IPS DF 19.7 (cell line): ENCODE data around the gene CRIP2.

Source experiments
- DNase-seq: peaks from one replicate; pipeline ENCODE4 v3.0.0-alpha.2; 2013; ENCODE audit warnings: low read depth, low spot score

Gene CRIP2

GRCh38 chr14:105487986-105488777 is 13.6 kb downstream of the CRIP2 start:
- DNase-seq, result no peak

DNA sequence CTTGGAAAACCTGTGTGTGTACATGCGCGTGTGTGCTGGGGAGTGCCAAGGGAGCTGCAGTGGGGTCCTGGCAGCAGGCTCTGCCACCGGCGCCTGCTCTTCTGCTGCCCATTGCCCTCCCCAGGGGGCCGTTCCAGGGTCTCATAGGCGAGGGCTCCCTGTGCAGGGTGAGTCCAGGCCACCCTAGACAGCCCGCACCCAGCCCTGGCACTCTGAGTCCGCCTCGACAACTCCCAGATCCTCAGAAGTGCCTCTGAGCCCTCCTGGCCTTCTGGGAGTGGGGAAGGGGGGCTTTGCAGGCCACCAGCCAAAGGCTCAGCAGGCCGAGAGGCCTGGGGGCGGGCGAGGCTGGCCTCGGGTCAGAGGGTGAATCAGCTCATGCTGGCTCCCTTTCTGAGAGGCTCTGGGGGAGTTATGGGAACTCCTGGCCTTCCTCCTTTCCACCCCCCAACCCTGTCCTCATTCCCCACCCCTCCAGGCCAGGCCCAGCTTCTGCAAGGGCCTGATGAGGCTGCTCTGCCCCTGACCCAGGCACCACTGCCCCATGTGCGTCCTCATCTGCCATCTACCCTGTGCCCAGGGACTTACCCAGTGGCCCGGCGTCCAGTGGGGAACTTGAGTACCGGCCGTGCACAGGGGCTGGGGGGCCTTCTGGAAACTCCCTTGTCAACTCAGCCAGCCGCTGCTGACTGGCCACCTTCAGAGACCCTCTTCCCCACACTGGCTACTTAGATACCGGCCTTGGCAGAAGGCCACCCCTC is 14.3 kb downstream of the CRIP2 start:
- no peak for DNase-seq

DNA sequence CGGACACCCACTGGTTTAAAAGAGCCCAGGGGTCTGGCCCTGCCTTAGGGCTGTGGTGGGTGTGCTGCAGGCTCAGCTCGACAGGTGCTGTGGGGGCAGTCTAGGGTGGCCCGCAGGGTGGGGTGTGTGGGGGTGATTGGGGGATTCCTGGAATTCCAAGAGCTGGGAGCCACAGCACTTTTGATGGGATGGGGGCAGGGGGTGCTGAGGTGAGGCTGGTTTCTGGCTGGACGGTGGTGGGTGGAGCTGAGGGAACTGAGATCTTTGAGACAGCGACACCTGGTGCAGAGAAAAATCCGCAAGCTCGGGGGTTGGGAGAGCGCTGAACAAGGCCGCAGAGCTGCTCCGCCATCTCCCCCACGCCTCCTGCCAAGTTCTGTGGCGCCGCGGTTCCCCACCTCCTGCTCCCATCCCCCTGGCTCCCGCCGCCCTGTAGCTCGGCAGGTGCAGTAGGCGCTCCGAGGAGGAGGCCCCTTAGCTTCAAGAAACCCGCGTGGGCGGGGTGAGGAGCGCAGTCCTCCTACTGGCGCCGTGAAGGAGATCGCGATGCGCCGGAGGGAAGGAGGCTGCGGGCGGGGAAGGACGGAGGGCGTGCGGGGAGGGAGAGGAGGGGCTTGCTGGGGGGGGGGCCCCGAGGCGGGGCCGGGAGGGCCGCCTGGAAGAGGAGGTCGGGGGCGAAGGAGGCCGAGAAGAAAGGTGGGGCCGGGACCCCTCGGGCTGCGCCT is 15.1 kb downstream of the CRIP2 start:
- no peak for DNase-seq

DNA sequence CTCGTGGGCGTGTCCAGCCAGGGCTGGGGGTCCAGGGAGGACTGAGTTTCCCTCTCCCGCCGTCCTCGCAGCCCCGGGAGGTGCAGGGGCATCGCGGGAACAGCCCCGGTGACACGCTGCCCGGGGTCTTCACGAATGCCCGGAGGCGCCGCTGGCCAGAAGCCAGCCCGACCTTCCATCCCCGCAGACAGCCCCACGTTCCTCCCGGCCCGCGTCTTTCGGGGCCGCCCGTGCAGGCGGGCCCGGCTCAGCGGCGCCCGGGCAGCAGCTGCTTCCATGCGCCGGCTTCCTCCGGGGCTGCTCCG is 15.6 kb downstream of the CRIP2 start:
- no peak for DNase-seq

GRCh38 chr14:105490572-105491365 is 16.1 kb downstream of the CRIP2 start, which contains the start of gene TEDC1:
Gene TEDC1, plus strand, starts transcription at chr14:105491246. Its CDS starts 130 bp downstream, at chr14:105491376.
- DNase-seq, result peak; percentile 94

DNA sequence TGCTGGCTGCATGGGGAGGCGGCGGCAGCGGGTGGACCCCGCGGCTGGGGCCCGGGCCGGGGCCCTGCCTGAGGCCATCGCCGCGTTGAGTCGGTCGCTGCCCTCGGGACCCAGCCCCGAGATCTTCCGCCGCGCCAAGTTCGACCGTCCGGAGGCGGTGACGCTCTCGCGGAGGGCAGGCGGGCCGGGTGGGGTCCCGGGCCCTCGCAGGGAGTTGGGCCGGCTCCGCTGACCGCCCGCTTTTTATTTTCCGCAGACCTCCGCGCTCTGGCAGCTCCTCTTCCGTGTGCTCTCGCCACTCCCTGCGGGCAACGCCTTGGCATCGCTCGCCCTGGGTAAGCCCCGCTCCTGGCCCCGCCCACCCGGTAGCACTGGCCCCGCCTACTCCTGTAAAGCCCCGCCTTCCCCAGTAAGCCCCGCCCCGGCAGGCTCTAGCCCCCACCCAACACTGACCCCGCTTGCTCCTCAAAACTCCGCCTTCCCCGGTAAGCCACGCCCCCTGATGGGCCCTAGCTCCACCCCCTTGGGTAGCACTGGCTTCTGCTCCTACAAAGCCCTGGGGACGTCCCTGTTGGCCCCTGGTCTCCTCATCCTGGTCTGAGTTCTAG is 16.8 kb downstream of the CRIP2 start:
- DNase-seq, result no peak

DNA sequence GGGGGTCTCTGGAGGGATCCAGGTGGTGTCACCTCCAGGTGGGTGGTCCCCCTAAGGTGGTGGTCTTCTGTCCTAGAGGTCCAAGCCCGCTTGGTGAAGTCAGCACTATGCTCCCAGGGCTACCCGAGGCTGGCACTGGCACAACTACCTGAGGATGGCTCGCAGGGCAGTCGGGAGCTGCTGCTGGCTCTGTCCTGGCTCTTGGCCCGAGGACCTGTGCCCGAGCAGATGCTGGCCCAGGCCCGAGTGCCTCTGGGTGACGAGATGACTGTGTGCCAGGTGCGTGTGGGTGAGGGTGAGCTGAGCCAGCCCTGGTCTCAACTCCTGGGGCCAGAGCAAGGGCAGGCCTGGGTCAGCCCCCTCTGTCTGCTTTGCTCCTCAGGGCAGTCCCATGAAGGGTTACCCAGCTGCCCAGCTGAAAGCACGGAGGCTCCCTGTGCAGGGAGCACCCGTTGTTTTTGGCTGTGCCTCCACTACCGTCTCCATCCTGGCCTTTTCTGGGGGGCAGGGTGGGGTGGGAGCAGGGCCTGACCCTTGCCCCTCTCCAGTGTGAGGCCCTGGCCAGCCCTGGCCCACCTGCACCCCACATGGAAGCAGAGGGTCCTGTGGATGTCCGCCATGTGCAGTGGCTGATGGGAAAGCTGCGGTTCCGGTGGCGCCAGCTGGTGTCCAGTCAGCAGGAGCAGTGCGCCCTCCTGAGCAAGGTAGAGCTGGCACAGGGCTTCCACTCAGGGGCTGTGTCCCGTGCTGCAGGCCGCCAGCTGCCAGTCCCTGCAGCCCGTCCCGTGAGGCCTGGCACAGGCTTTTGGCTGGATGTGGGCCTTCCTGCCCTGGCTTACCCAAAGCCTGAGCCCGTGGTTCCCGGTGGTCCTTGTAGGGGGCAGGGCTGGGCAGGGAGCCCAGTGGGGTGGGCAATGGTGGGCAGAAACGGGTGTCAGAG is 17.7 kb downstream of the CRIP2 start:
- DNase-seq, result no peak

GRCh38 chr14:105492971-105493871 is 18.6 kb downstream of the CRIP2 start:
- no peak for DNase-seq

DNA sequence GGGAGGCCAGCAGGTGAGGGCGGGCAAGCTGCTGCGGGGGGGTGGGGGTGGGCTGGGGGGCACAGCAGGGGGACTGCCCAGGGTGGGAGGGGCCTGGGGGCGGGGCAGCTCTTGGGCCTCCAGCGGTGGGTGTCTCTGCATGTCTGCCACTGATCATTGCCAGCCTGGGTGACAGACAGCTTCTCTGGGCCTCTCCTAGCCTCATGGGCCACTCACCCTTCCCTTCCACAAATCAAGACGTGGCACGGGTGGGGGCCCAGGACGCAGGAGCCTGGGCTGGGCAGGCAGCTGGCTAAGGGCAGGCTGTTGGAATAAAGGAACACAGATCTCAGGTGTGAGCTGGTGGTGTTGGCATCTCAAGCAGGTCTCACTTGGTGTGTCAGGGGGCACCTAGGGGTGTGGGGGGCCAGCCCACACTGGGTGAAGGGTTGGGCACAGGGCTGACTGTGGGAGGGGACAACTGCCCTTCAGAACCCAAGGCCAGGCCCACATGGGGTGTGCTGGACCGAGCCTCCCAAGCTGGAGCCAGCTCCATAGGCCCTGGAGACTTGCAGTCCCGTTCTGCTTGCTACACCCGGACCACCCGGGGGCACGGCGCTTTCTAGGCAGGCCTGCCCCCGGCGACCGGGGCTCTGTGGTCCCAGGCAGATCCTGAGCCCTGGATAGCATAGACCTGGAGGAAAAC is 19.4 kb downstream of the CRIP2 start:
- no peak for DNase-seq

DNA sequence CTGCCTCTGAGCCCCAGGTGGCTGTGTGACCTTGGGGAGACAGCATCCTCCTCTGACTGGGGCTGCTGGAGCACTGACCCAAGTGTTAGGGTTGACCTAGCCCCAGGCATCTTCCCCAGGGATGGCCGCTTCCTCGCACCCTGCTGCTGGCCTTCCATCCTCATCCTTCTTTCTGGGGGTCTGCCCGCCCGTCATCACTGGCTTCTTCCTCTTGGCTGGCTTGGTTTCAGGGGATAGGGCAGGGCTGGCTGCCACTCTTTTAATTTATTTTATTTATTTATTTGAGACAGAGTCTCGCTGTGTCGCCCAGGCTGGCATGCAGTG is 19.9 kb downstream of the CRIP2 start:
- DNase-seq, result no peak

- no peak for DNase-seq
Measured at GRCh38 chr14:105495101-105495989, 20.7 kb downstream of the CRIP2 start.

GRCh38 chr14:105495990-105496830 is 21.6 kb downstream of the CRIP2 start:
- DNase-seq, result no peak

DNA sequence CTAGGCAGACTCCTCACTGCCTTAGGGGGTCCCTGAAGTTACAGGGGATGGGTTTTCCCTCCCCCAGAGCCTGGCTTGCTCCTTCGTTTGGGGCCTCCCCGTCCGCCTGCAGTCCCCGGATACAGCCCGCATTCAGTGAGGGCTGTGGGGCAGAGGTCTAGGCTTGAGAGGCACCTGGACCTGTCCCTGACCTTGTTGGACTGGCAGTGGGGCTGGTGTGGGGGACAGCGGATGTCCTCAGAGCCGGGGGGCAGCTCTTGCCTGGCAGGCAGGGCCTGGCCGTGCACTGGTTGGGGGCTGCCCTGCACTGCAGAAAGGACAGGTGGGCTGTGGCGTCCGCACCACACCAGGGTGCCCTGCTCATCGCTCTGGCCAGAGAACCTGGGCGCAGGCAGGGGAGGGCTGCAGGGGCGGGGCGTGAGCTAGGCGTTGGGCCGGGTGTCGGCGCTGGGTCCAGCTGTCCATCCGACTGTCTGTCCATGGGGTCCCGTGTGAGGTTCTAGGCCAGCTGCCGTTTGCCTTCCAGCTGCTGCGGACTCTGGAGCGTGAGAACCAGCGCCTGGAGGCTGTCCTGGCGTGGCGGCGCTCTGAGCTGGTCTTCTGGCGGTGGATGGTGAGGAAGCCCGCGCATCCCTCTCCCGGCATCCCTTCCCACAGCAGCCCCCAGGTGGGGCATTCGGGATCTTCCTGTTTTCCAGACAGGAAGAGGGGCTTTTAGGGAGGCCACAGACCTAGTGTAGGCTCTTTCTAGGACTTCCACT is 22.4 kb downstream of the CRIP2 start:
- DNase-seq, result no peak

GRCh38 chr14:105497671-105498429 is 23.2 kb downstream of the CRIP2 start:
- DNase-seq, result no peak
